AG09309 (cell line): ENCODE data around the gene DESI2.
"Not testable (repeated sequence)": the region's sequence is repeated elsewhere in the genome, so short reads cannot be mapped to it uniquely, and the experiment has no call there.

Experiments
- DNase-seq: peaks from one replicate; pipeline ENCODE4 v3.0.0-alpha.2; 2010; ENCODE audit warnings: low read depth
- H3K4me3 ChIP-seq: 2 replicates; pipeline ENCODE4 v1.5.1; 2011; ENCODE audit warnings: mild to moderate bottlenecking, low read depth, low read length, moderate library complexity; ENCODE audit not compliant: control insufficient read depth
- TF ChIP-seq, protein P1 (sequence below): IDR thresholded peaks from 2 replicates; pipeline ENCODE4 v1.5.1; 2011; ENCODE audit warnings: mild to moderate bottlenecking, low read depth, low read length, inconsistent platforms; ENCODE audit not compliant: insufficient read depth, control insufficient read depth; ENCODE audit errors: missing control alignments

DESI2 gene

DNA sequence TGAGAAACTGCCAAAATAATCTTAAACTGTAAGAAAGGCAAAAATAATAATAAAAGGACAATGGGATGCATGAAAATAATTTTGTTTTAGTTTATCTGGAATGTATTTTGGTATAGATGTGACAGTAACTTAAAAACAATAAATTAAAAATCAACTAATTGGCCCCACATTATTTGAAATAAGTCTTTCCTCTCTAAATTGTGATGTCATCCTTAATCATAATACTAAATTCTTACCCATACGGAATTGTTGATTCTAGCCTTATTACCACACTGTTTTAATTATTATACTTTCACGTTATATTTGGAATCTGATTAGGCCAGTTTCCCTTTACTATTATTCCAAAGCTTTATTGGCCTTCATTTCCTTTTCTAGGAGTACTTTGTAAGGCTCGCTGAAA is 7.7 kb downstream of the DESI2 start:
- no peak for DNase-seq
- H3K4me3 ChIP-seq = no peak overlapping the region
- TF ChIP-seq, protein P1, sequence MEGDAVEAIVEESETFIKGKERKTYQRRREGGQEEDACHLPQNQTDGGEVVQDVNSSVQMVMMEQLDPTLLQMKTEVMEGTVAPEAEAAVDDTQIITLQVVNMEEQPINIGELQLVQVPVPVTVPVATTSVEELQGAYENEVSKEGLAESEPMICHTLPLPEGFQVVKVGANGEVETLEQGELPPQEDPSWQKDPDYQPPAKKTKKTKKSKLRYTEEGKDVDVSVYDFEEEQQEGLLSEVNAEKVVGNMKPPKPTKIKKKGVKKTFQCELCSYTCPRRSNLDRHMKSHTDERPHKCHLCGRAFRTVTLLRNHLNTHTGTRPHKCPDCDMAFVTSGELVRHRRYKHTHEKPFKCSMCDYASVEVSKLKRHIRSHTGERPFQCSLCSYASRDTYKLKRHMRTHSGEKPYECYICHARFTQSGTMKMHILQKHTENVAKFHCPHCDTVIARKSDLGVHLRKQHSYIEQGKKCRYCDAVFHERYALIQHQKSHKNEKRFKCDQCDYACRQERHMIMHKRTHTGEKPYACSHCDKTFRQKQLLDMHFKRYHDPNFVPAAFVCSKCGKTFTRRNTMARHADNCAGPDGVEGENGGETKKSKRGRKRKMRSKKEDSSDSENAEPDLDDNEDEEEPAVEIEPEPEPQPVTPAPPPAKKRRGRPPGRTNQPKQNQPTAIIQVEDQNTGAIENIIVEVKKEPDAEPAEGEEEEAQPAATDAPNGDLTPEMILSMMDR = no peak

DNA sequence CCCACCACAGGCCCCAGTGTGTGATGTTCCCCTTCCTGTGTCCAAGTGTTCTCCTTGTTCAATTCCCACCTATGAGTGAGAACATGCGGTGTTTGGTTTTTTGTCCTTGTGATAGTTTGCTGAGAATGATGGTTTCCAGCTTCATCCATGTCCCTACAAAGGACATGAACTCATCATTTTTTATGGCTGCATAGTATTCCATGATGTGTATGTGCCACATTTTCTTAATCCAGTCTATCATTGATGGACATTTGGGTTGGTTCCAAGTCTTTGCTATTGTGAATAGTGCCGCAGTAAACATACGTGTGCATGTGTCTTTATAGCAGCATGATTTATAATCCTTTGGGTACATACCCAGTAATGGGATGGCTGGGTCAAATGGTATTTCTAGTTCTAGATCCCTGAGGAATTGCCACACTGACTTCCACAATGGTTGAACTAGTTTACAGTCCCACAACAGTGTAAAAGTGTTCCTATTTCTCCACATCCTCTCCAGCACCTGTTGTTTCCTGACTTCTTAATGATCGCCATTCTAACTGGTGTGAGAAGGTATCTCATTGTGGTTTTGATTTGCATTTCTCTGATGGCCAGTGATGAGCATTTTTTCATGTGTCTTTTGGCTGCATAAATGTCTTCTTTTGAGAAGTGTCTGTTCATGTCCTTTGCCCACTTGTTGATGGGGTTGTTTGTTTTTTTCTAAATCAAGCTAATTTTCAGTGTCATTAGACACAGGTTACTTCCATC is 8.8 kb downstream of the DESI2 start:
- H3K4me3 ChIP-seq, DNase-seq: not testable (repeated sequence)

DNA sequence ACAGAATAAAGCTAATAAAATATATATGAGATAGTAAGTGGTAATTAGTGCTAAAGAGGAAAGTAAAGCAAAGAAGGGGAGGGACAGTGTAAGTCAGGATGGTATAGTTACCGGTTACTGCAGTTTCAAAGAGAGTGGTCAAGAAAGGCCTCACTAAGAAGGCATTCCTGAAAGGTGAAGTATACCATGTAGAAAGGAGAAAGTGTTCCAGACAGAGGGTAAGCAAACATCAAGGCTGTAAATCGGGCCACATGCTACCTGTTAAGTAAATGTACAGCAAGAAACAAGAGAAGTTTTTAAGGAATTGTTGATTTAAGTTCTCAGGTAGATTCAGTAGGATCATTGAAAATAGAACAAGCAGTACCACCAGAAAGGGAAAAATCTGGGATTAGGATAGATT is 9.7 kb downstream of the DESI2 start:
- no peak overlapping the region for H3K4me3 ChIP-seq
- TF ChIP-seq, protein P1 = no peak
- DNase-seq = no peak

DNA sequence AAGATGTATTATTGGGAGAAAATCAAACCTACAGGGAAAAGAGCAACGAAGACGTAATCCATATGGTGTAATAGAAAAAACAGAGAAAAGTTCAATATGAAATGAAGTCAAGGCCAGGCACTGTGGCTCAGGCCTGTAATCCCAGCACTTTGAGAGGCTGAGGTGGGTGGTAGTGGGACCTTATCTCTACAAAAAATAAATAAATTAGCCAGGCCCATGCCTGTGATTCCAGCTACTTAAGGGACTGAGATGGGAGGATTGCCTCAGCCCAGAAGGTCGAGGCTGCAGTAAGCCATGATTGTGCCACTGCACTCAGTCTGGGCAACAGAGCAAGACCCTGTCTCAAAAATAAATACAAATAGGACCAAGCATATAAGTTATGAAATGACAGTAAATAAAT is 11.4 kb downstream of the DESI2 start:
- TF ChIP-seq, protein P1 = no peak
- no peak for DNase-seq
- H3K4me3 ChIP-seq = no peak overlapping the region

DNA sequence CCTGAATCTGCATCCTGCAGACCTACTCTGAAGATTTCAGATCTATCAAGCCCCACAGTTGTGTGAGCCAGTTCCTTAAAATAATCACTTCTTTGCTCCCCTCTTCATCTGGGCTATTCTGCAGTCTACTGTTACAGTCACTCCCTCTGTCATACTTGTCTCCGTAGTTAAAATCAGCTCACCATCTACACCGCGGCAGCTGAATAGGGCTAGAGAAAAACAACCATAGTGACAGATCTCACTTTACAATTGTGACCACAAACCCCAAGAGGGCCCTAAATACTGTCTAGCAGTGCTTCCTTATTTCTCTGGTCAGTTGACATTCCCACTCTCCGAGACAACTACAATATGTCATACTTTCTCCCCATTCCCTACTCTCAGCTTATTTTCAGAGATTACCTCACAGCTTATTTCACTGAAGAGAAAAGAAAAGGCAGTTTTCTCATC is 12.9 kb downstream of the DESI2 start:
- H3K4me3 ChIP-seq = no peak overlapping the region
- no peak for DNase-seq
- TF ChIP-seq, protein P1 = no peak

DNA sequence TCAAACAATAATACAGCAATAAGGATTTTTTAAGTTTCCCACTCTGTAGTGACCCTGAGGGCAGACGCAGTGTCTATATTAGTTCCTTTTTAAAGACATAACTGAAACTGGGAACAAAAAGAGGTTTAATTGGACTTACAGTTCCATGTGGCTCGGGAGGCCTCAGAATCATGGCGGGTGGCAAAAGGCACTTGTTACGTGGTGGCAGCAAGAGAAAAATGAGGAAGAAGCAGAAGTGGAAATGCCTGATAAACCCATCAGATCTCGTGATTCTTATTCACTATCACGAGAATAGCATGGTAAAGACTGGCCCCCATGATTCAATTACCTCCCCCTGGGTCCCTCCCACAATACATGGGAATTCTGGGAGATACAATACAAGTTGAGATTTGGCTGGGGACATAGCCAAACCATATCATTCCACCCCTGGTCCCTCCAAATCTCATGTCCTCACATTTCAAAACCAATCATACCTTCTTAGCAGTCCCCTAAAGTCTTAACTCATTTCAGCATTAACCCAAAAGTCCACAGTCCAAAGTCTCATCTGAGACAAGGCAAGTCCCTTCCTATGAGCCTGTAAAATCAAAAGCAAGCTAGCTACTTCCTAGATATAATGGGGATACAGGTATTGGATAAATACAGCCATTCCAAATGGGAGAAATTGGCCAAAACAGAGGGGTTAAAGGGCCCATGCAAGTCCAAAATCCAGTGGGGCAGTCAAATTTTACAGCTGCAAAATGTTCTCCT is 13.9 kb downstream of the DESI2 start:
- H3K4me3 ChIP-seq, DNase-seq: not testable (repeated sequence)

DNA sequence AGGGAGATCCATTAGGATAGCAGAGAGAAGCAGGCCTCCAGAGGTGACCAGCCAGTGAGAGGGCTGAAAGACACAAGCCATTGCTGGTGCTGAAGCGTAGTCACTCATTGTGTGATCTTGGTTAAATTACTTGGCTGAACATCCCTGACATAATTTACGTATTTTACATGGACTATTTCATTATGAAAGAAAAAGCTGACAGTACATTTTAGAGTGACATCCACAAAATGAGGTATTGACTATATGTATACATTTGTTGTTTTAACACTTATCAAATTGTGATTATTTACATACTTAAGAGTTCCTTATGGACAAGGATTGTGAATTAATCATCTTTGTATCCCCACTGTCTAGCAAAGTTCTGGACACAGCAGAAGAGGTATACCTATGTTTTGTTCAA is 14.9 kb downstream of the DESI2 start:
- TF ChIP-seq, protein P1 = no peak
- no peak overlapping the region for H3K4me3 ChIP-seq
- DNase-seq = no peak
